MM.1S (cell line): ENCODE data around the gene GIPC1.

ENCODE experiments used
- EZH2 ChIP-seq: fragments of 300-600 bp; sonication (generic); optimal IDR thresholded peaks from 2 replicates; pipeline ENCODE3; 2017; ENCODE audit warnings: low read depth, mild to moderate bottlenecking, antibody characterized with exemption, low read length, mixed read lengths
- EZH2phosphoT487 ChIP-seq: fragments of 300-600 bp; sonication (generic); IDR thresholded peaks from 2 replicates; pipeline ENCODE4 v1.6.1; 2018; ENCODE audit warnings: antibody characterized with exemption, low read length
- TF ChIP-seq, protein P1 (sequence below): fragments of 300-600 bp; sonication (generic); IDR thresholded peaks from 2 replicates; pipeline ENCODE4 v1.5.1; 2016; ENCODE audit warnings: antibody characterized with exemption, low read length, mixed read lengths

DNA sequence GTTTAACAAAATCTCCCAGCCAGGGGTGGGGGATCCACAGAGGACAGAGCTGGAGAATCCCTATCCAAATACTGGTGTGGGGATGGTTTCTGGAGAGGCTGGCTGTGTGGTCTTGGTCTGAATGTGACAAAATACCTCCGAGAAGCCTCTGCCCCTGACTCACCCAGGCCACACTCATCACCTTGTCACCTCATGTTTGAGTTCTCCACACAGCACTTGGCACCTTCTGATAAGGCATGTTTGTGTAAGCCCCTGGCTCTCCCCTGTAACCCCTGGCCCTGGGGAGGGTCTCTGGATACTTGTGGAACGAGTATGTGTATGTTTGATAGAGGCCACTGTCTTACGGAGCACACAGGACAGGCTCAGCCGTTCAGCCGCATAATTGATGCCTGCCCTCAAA lies 48.1 kb upstream of the GIPC1 start:
- TF ChIP-seq EZH2phosphoT487 (no peak), EZH2 (no peak)
- TF ChIP-seq, protein P1, sequence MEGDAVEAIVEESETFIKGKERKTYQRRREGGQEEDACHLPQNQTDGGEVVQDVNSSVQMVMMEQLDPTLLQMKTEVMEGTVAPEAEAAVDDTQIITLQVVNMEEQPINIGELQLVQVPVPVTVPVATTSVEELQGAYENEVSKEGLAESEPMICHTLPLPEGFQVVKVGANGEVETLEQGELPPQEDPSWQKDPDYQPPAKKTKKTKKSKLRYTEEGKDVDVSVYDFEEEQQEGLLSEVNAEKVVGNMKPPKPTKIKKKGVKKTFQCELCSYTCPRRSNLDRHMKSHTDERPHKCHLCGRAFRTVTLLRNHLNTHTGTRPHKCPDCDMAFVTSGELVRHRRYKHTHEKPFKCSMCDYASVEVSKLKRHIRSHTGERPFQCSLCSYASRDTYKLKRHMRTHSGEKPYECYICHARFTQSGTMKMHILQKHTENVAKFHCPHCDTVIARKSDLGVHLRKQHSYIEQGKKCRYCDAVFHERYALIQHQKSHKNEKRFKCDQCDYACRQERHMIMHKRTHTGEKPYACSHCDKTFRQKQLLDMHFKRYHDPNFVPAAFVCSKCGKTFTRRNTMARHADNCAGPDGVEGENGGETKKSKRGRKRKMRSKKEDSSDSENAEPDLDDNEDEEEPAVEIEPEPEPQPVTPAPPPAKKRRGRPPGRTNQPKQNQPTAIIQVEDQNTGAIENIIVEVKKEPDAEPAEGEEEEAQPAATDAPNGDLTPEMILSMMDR: no peak
